Kidney epithelial cell (primary cell): ENCODE data around the gene IQSEC2. TPM values are rescaled to one million over a fixed set of nuclear protein-coding genes. Genes with fewer than 3 reads are reported as not detected.

Experiments
- DNase-seq: peaks from one replicate; pipeline ENCODE4 v3.0.0-alpha.2; 2010; ENCODE audit warnings: low read depth
- H3K27me3 ChIP-seq: 2 replicates; pipeline ENCODE4 v1.6.0; 2011; ENCODE audit warnings: low read length; ENCODE audit not compliant: control insufficient read depth, insufficient read depth
- H3K36me3 ChIP-seq: 2 replicates; pipeline ENCODE4 v1.5.1; 2011; ENCODE audit warnings: low read length; ENCODE audit not compliant: control insufficient read depth, insufficient read depth
- H3K4me3 ChIP-seq: 2 replicates; pipeline ENCODE4 v1.5.1; 2011; ENCODE audit warnings: low read depth, mild to moderate bottlenecking, control low read depth, low read length
- total RNA-seq: library from RNA; depleted of rRNA; stranded (reverse); fragments of >200 nt; gene quantifications from 2 replicates; pipeline ENCODE4 v1.2.3, GENCODE V29; 2015
- TF ChIP-seq, protein P1 (sequence below): IDR thresholded peaks from 2 replicates; pipeline ENCODE4 v1.5.1; 2011; ENCODE audit warnings: mild to moderate bottlenecking, moderate library complexity, low read length, control low read depth, inconsistent platforms; ENCODE audit not compliant: insufficient read depth, poor library complexity, severe bottlenecking

Gene IQSEC2
- total RNA-seq, 1 donor from 2014 or later = 7.2 TPM

DNA sequence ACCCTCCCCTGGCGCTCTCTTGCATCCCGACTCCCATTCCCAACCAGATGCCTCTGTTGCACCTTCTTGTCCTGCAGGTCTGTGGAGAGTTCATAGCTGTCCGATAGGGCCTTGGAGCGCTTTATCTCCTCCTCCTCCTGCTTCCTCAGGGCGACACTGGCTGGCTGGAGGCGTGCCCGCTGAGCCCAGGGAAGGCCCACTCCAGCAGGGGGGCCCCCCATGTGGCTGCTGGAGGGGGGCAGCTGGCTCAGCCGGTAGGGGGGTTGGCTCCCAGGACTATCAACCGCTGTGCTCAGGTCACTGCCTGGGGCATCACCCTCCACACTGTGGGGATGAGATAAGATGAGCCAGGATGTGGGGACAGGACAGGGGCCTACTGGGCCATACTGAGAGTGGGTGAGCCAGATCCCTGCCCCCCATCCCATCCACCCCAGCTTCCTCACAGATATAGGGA is 25.6 kb downstream of the IQSEC2 start:
- Histone ChIP-seq H3K36me3 (no peaks in the 10 kb centered on the region), H3K27me3 (peaks cover 19% of the 10 kb centered on the region), H3K4me3 (no peak overlapping the region)
- DNase-seq = no peak
- TF ChIP-seq, protein P1, sequence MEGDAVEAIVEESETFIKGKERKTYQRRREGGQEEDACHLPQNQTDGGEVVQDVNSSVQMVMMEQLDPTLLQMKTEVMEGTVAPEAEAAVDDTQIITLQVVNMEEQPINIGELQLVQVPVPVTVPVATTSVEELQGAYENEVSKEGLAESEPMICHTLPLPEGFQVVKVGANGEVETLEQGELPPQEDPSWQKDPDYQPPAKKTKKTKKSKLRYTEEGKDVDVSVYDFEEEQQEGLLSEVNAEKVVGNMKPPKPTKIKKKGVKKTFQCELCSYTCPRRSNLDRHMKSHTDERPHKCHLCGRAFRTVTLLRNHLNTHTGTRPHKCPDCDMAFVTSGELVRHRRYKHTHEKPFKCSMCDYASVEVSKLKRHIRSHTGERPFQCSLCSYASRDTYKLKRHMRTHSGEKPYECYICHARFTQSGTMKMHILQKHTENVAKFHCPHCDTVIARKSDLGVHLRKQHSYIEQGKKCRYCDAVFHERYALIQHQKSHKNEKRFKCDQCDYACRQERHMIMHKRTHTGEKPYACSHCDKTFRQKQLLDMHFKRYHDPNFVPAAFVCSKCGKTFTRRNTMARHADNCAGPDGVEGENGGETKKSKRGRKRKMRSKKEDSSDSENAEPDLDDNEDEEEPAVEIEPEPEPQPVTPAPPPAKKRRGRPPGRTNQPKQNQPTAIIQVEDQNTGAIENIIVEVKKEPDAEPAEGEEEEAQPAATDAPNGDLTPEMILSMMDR = no peak

DNA sequence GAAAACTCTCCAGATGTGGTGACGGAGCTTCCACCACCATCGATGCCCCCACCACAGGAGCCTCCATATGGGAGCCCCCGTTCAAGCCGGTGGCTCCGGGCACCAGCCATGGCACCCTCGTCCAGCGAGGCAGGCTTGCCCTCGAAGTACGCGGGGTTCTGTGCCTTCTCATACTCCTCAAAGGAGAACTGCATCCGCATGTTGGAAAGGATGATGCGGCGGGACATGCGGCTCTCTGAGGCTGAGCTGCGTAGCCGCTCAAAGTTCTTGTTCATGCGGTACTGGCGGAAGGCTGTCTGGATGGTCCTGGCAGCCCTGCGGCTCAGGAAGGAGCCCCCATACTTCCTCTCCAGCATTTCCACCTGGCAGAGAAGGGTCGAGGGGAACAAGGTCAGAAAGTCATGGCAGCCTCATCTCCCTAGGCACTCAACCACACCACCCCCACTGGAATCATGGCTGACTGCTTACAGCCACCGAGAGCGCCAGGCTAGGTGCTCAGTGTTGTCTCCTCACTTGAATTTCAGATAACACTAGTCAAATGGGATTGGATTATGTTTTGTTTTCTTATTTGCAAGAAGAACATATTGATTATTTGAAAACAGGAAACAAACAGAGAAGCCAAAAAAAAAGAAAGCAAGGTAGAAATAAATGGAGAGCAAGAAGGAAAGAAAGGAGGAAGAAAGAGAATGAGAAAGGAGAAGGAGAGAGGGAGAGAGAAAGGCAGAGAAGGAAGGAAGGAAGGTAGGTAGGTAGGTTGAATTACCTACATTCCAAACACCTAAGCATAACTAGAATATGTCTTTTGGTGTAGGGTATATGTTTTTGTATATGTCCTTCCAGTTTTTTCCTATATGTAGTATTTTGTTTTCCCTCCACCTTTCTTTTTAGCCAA is 26.6 kb downstream of the IQSEC2 start:
- no peaks in the 10 kb centered on the region for H3K36me3 ChIP-seq
- H3K4me3 ChIP-seq = no peak overlapping the region
- TF ChIP-seq, protein P1 = no peak
- peaks cover 16% of the 10 kb centered on the region for H3K27me3 ChIP-seq
- no peak for DNase-seq

DNA sequence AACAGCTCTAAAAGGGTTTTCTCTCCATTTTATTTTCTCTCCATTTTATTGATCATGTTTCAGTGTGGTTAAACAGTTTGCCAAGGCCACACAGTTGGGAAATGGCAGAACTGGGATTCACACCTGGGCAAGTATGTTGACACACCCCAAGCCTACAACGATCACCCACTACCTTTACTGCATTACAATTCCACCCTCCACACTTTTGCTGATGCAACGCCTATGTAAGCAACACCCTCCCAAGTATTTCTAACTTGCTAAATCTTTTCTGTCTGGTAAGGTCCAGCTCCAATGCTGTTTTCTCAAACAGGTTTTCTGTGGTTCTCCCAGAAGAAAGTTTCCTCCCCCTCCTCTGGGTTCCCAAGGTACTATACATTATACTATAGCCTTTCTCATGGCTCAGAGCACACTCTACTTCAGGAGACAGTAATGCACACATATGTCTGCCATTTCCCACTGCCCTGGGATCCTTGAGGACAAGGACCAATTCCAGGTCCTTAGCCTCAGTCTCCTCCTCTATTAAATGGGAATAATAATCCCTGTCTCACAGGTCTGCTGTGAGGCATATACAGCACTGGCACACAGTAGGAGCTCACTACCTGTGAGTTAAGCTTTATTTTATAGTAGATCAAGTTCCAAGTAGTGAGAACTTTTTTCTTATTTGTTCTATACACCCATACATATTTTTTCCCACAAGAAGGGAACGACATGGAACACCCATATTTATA is 27.9 kb downstream of the IQSEC2 start:
- DNase-seq = no peak
- Histone ChIP-seq H3K4me3 (no peak overlapping the region), H3K36me3 (no peaks in the 10 kb centered on the region), H3K27me3 (peaks cover 16% of the 10 kb centered on the region)
- TF ChIP-seq, protein P1 = no peak

DNA sequence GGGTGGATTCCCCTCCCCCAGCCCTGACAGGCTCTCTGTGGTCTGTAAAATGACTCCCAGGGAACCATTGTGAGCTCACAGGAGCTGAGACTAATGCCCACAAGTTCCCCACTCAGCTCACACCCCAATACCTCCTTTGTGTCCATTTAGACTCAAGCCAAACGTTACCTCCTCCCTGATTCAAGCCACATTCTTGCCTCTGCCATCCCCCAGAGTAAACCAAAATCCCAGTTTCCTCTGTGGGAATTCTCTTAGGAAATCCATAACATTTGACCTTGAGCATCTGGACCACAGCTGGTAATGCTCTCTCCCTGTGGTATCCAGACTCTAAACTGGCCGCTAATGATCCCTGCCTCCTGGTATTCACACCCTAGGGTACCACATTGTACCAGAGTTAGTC is 30.1 kb downstream of the IQSEC2 start:
- no peak overlapping the region for H3K4me3 ChIP-seq
- TF ChIP-seq, protein P1 = no peak
- H3K36me3 ChIP-seq = no peaks in the 10 kb centered on the region
- H3K27me3 ChIP-seq = peaks cover 11% of the 10 kb centered on the region
- no peak for DNase-seq

DNA sequence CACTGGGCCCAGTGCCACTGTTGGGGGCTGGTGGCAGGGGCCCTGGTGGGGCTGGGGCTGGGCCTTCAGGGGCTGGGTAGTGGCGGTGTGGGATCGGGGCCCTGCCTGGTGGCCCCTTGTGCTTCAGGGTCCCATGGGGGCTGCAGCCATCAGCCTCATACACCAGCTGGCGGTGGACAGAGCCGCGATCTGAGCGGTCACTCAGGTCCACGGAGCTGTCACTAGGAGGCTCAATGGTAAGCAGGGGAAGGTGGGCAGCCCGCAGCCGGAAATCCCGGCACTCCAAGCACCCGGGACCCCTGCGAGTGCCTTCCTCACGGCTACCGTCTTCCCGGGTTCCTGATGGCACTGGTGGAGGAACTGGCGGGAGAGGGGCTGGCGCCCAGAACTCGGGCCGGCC is 30.8 kb downstream of the IQSEC2 start:
- H3K4me3 ChIP-seq = no peak overlapping the region
- H3K27me3 ChIP-seq = peaks cover 3% of the 10 kb centered on the region
- no peaks in the 10 kb centered on the region for H3K36me3 ChIP-seq
- no peak for DNase-seq
- TF ChIP-seq, protein P1 = no peak
